NCI-H82 treated with DMSO at 0.1 percent for 48 hours (cell line): ENCODE data around the gene SH3GL3.

Experiments
- DNase-seq: peaks from one replicate; lab custom pipeline; 2025; ENCODE audit not compliant: unreplicated experiment; lab: John Stamatoyannopoulos, UW

The SH3GL3 gene

GRCh38 chr15:83503595-83504364 lies 56.6 kb downstream of the SH3GL3 start:
- DNase-seq: no peak

GRCh38 chr15:83504365-83504764 lies 57.2 kb downstream of the SH3GL3 start:
- DNase-seq: no peak

- DNase-seq: no peak
These were observed 62.9 kb downstream of the SH3GL3 start for GRCh38 chr15:83510001-83510400.

- no peak for DNase-seq
These were observed 65.3 kb downstream of the SH3GL3 start for GRCh38 chr15:83512459-83512858.

- DNase-seq: no peak
These were observed 67.4 kb downstream of the SH3GL3 start for GRCh38 chr15:83514584-83514983.

- DNase-seq: no peak
These were observed 68.0 kb downstream of the SH3GL3 start for GRCh38 chr15:83515164-83515563.

- no peak for DNase-seq
These were observed 69.8 kb downstream of the SH3GL3 start for GRCh38 chr15:83516935-83517334.

GRCh38 chr15:83526319-83526718 lies 79.2 kb downstream of the SH3GL3 start:
- no peak for DNase-seq

- no peak for DNase-seq
These were observed 86.3 kb downstream of the SH3GL3 start for GRCh38 chr15:83533410-83533962.

- DNase-seq: no peak
These were observed 90.5 kb downstream of the SH3GL3 start for GRCh38 chr15:83537606-83538005.

- DNase-seq: no peak
These were observed 91.5 kb downstream of the SH3GL3 start for GRCh38 chr15:83538682-83539081.

- DNase-seq: no peak
These were observed 98.8 kb downstream of the SH3GL3 start for GRCh38 chr15:83545804-83546511.

GRCh38 chr15:83546512-83546888 lies 99.4 kb downstream of the SH3GL3 start:
- DNase-seq: no peak

- no peak for DNase-seq
These were observed 100.0 kb downstream of the SH3GL3 start for GRCh38 chr15:83547168-83547567.

- DNase-seq: no peak
These were observed 102.5 kb downstream of the SH3GL3 start for GRCh38 chr15:83549623-83550022.

GRCh38 chr15:83554558-83554957 lies 107.4 kb downstream of the SH3GL3 start:
- no peak for DNase-seq

GRCh38 chr15:83555383-83555782 lies 108.2 kb downstream of the SH3GL3 start:
- no peak for DNase-seq

- no peak for DNase-seq
These were observed 108.9 kb downstream of the SH3GL3 start for GRCh38 chr15:83556068-83556467.

GRCh38 chr15:83556754-83557153 lies 109.6 kb downstream of the SH3GL3 start:
- no peak for DNase-seq

GRCh38 chr15:83558146-83558545 lies 111.0 kb downstream of the SH3GL3 start:
- DNase-seq: no peak

GRCh38 chr15:83559310-83559966 lies 112.3 kb downstream of the SH3GL3 start:
- DNase-seq: peak; percentile 48

GRCh38 chr15:83561661-83562060 lies 114.5 kb downstream of the SH3GL3 start:
- no peak for DNase-seq
